ENCODE results near the gene ATRIP.

ATRIP gene

GRCh38 chr3:48410205-48411040, 36.1 kb upstream of the ATRIP start:
- DNase-seq, result peak; percentile 23

GRCh38 chr3:48411041-48411588, 35.4 kb upstream of the ATRIP start:
- DNase-seq, result peak; percentile 17

- DNase-seq, result peak; percentile 28
These were observed 34.7 kb upstream of the ATRIP start for GRCh38 chr3:48411606-48412374.

- DNase-seq, result peak; percentile 11
These were observed 34.0 kb upstream of the ATRIP start for GRCh38 chr3:48412375-48413001.

- DNase-seq, result peak; percentile 21
These were observed 33.5 kb upstream of the ATRIP start for GRCh38 chr3:48413086-48413485.

- DNase-seq, result no peak
These were observed 32.9 kb upstream of the ATRIP start for GRCh38 chr3:48413611-48414010.

- no peak for DNase-seq
These were observed 31.9 kb upstream of the ATRIP start for GRCh38 chr3:48414376-48415250.

- no peak for DNase-seq
These were observed 31.1 kb upstream of the ATRIP start for GRCh38 chr3:48415251-48415953.

GRCh38 chr3:48416091-48416505, 30.4 kb upstream of the ATRIP start:
- no peak for DNase-seq

- DNase-seq, result no peak
These were observed 30.0 kb upstream of the ATRIP start for GRCh38 chr3:48416546-48416945.

GRCh38 chr3:48417529-48418108, 28.9 kb upstream of the ATRIP start:
- DNase-seq, result no peak

GRCh38 chr3:48418140-48418539, 28.4 kb upstream of the ATRIP start:
- no peak for DNase-seq

GRCh38 chr3:48418651-48419050, 27.9 kb upstream of the ATRIP start:
- no peak for DNase-seq

GRCh38 chr3:48419149-48419548, 27.4 kb upstream of the ATRIP start:
- DNase-seq, result no peak

- no peak for DNase-seq
These were observed 26.9 kb upstream of the ATRIP start for GRCh38 chr3:48419597-48419996.

GRCh38 chr3:48420561-48420960, 26.0 kb upstream of the ATRIP start:
- DNase-seq, result no peak

- no peak for DNase-seq
These were observed 24.3 kb upstream of the ATRIP start for GRCh38 chr3:48422272-48422671.

GRCh38 chr3:48422681-48423080, 23.9 kb upstream of the ATRIP start:
- DNase-seq, result no peak

GRCh38 chr3:48423241-48423882, 23.2 kb upstream of the ATRIP start:
- DNase-seq, result no peak

GRCh38 chr3:48423883-48424695, 22.4 kb upstream of the ATRIP start:
- DNase-seq, result no peak
